HepG2 (cell line): Measurements from ENCODE around the gene ATRN. TPM values are rescaled to one million over a fixed set of nuclear protein-coding genes. Genes with fewer than 3 reads are reported as not detected.

ENCODE experiments used
- BCL6 ChIP-seq: IDR thresholded peaks from 2 replicates; pipeline ENCODE4 v1.6.1; 2016; ENCODE audit warnings: missing genetic modification reagents, missing compliant biosample characterization
- DMAP1 ChIP-seq: IDR thresholded peaks from 2 replicates; pipeline ENCODE4 v1.6.1; 2016
- FOXO4 ChIP-seq: sonication (generic); formaldehyde crosslinking; conservative IDR thresholded peaks from 2 replicates; pipeline ENCODE4 v1.8.1; 2023; ENCODE audit warnings: missing genetic modification reagents
- GATAD1 ChIP-seq: IDR thresholded peaks from 2 replicates; pipeline ENCODE4 v1.6.1; 2016; ENCODE audit warnings: missing genetic modification reagents, missing compliant biosample characterization
- HDAC2 ChIP-seq: sonication (generic); formaldehyde crosslinking; IDR thresholded peaks from 2 replicates; pipeline ENCODE4 v1.4.0; 2020; ENCODE audit warnings: missing genetic modification reagents
- KLF11 ChIP-seq: IDR thresholded peaks from 2 replicates; pipeline ENCODE4 v1.6.1; 2016; ENCODE audit warnings: missing compliant biosample characterization
- NBN ChIP-seq: fragments of 450-650 bp; conservative IDR thresholded peaks from 2 replicates; pipeline ENCODE4 v1.6.1; 2017
- NR3C1 ChIP-seq: sonication (generic); formaldehyde crosslinking; IDR thresholded peaks from 2 replicates; pipeline ENCODE4 v1.4.0; 2020; ENCODE audit warnings: missing genetic modification reagents
- RNF2 ChIP-seq: fragments of 450-650 bp; conservative IDR thresholded peaks from 2 replicates; pipeline ENCODE4 v1.6.1; 2016; ENCODE audit warnings: low read depth
- SATB2 ChIP-seq: sonication (generic); formaldehyde crosslinking; IDR thresholded peaks from 2 replicates; pipeline ENCODE4 v1.5.0; 2020; ENCODE audit warnings: missing genetic modification reagents
- SKIL ChIP-seq: sonication (generic); formaldehyde crosslinking; IDR thresholded peaks from 2 replicates; pipeline ENCODE4 v1.8.0; 2022; ENCODE audit warnings: missing genetic modification reagents, mild to moderate bottlenecking, moderate library complexity, borderline replicate concordance
- ZBTB7B ChIP-seq: sonication (generic); formaldehyde crosslinking; IDR thresholded peaks from 2 replicates; pipeline ENCODE4 v1.4.0; 2020; ENCODE audit warnings: missing genetic modification reagents
- ZHX2 ChIP-seq, 2 experiments: sonication (generic) in 1 of 2; formaldehyde crosslinking in 1 of 2; IDR thresholded peaks; 2 replicates each; pipeline versions ENCODE4 v1.6.1 to v1.9.0; 2014 to 2022; ENCODE audit warnings: antibody characterized with exemption in 1 of 2, borderline replicate concordance in 1 of 2, inconsistent platforms in 1 of 2, low read depth in 1 of 2, missing genetic modification reagents in 1 of 2
- ZNF34 ChIP-seq: sonication (generic); formaldehyde crosslinking; IDR thresholded peaks from 2 replicates; pipeline ENCODE4 v1.4.0; 2020; ENCODE audit warnings: mild to moderate bottlenecking, missing genetic modification reagents, borderline replicate concordance
- ZNF550 ChIP-seq: sonication (generic); formaldehyde crosslinking; IDR thresholded peaks from 2 replicates; pipeline ENCODE4 v1.4.0; 2020; ENCODE audit warnings: mild to moderate bottlenecking, missing genetic modification reagents, borderline replicate concordance
- ZNF660 ChIP-seq: sonication (generic); formaldehyde crosslinking; IDR thresholded peaks from 2 replicates; pipeline ENCODE4 v1.5.1; 2020; ENCODE audit warnings: mild to moderate bottlenecking, low read depth, missing genetic modification reagents, borderline replicate concordance
- ZNF704 ChIP-seq: sonication (generic); formaldehyde crosslinking; IDR thresholded peaks from 2 replicates; pipeline ENCODE4 v1.8.1; 2023; ENCODE audit warnings: mild to moderate bottlenecking, inconsistent platforms, moderate library complexity, missing genetic modification reagents, borderline replicate concordance
- polyA plus RNA-seq, 8 experiments: library from polyadenylated mRNA; depleted of rRNA in 3 of 8; stranded (reverse) in 7 of 8; unstranded in 1 of 8; fragments of >200 nt; fragmentation: Illumina TruSeq in 4 of 8; extraction: Trizol in 4 of 8; gene quantifications; 2 replicates each; pipeline versions ENCODE4 v1.2.1 to v1.2.3, GENCODE V29; 2011 to 2016; ENCODE audit warnings: low read depth in 4 of 8, missing spikeins in 1 of 8, mixed read lengths in 1 of 8; ENCODE audit not compliant: insufficient read depth in 1 of 8
- total RNA-seq, 5 experiments: library from RNA; depleted of rRNA; stranded (reverse); fragments of >200 nt; fragmentation: Illumina TruSeq; extraction: Trizol; gene quantifications; 2 replicates each; pipeline ENCODE4 v1.2.3, GENCODE V29; 2016; ENCODE audit warnings: low read depth in 1 of 5
- TF ChIP-seq, protein P1 (sequence below): sonication (generic); formaldehyde crosslinking; IDR thresholded peaks from 2 replicates; pipeline ENCODE4 v1.4.0; 2020; ENCODE audit warnings: missing genetic modification reagents, borderline replicate concordance

The ATRN gene
- total and polyA plus RNA-seq, 2 of the 13 experiments (the other 11 are each of a cell fraction or from before 2014, with no cell fraction given) = 44.2 to 81.1 TPM

DNA sequence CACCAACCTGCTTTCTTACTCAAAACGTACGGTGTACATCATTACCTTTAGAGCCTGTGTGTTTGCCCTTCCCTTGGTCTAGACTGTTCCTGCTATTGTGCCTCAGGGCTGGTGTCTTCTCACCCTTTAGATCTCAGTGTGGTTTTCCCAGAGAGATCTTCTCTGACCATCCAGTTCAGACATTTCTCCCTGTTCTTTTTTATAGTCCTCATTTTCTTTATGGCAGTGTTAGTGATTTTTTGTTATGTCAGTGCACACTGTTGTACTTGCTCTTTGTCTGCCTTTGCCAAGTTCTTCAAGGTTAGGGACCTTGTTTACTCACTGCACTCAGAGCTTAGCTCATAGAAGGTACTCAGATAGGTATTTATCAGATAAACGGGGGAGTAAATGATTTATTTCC lies 82.8 kb downstream of the ATRN start (continued):
- TF ChIP-seq ZNF550 (CRISPR knock-in tag) (no peak), NR3C1 (CRISPR knock-in tag) (no peak), KLF11 (no peak), BCL6 (peak; percentile 90), ZBTB7B (CRISPR knock-in tag) (no peak), DMAP1 (CRISPR knock-in tag) (no peak), RNF2 (no peak), ZNF704 (no peak), GATAD1 (no peak), ZHX2 (IDR thresholded peaks at IDR 0.05; ENCODE audit: low read depth) (no peak), ZHX2 (CRISPR knock-in tag; IDR thresholded peaks at IDR 0.05; ENCODE audit: borderline replicate concordance) (no peak), ZNF34 (CRISPR knock-in tag) (no peak), FOXO4 (CRISPR knock-in tag) (0 out of 2 replicates have a peak, but pooled peaks have one; percentile 72), ZNF660 (CRISPR knock-in tag) (no peak), HDAC2 (CRISPR knock-in tag) (peak; percentile 44; the same call in 1 of the 2 replicates), SKIL (no peak), NBN (no peak), SATB2 (CRISPR knock-in tag) (0 out of 2 replicates have a peak, but pooled peaks have one; percentile 48)
- TF ChIP-seq, protein P1, sequence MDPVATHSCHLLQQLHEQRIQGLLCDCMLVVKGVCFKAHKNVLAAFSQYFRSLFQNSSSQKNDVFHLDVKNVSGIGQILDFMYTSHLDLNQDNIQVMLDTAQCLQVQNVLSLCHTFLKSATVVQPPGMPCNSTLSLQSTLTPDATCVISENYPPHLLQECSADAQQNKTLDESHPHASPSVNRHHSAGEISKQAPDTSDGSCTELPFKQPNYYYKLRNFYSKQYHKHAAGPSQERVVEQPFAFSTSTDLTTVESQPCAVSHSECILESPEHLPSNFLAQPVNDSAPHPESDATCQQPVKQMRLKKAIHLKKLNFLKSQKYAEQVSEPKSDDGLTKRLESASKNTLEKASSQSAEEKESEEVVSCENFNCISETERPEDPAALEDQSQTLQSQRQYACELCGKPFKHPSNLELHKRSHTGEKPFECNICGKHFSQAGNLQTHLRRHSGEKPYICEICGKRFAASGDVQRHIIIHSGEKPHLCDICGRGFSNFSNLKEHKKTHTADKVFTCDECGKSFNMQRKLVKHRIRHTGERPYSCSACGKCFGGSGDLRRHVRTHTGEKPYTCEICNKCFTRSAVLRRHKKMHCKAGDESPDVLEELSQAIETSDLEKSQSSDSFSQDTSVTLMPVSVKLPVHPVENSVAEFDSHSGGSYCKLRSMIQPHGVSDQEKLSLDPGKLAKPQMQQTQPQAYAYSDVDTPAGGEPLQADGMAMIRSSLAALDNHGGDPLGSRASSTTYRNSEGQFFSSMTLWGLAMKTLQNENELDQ = no peak
